Body of pancreas (tissue), 4 donors: Measurements from ENCODE around the gene SSBP4.

Experiments used
- POLR2A ChIP-seq, 3 donors: fragments of 450-650 bp; IDR thresholded peaks; one replicate each; pipeline ENCODE4 v1.6.1; 2016; ENCODE audit warnings: antibody characterized with exemption in 3 of 3, mild to moderate bottlenecking in 2 of 3
- TF ChIP-seq, protein P1 (sequence below), 7 experiments: fragments of 450-650 bp in 4 of 7; fragments of 200-600 bp in 3 of 7; sonication (generic) in 3 of 7; IDR thresholded peaks; one replicate each; pipeline ENCODE4 v1.5.1; 2016 to 2019; ENCODE audit warnings: antibody characterized with exemption in 7 of 7

DNA sequence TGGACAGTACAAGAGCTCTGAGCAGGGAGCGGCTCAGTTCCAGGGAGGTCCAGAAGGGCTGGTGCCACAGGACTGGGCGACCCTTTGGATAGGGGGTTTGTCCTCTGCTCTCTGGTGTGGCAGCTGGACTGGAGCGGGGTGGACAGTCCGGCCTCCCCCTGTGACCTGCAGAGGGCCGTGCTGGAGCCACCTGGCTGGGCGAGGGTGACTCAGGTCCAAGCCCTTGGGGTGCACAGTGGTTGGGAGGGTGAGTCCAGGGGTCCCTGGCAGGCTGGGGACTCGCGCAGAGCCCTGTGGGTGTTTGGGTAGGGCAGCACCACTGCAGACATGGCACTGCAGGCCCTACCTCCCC, 7.2 kb downstream of the SSBP4 start:
- no peak for TF ChIP-seq POLR2A (IDR thresholded peaks at IDR 0.05)
- TF ChIP-seq, protein P1, sequence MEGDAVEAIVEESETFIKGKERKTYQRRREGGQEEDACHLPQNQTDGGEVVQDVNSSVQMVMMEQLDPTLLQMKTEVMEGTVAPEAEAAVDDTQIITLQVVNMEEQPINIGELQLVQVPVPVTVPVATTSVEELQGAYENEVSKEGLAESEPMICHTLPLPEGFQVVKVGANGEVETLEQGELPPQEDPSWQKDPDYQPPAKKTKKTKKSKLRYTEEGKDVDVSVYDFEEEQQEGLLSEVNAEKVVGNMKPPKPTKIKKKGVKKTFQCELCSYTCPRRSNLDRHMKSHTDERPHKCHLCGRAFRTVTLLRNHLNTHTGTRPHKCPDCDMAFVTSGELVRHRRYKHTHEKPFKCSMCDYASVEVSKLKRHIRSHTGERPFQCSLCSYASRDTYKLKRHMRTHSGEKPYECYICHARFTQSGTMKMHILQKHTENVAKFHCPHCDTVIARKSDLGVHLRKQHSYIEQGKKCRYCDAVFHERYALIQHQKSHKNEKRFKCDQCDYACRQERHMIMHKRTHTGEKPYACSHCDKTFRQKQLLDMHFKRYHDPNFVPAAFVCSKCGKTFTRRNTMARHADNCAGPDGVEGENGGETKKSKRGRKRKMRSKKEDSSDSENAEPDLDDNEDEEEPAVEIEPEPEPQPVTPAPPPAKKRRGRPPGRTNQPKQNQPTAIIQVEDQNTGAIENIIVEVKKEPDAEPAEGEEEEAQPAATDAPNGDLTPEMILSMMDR (IDR thresholded peaks at IDR 0.05) = no peak
